CD8-positive, alpha-beta memory T cell (primary cell): Measurements from ENCODE around the gene KCNJ10. TPM values are rescaled to one million over a fixed set of nuclear protein-coding genes. Genes with fewer than 3 reads are reported as not detected.

Source experiments
- CTCF ChIA-PET: fragments of 350-600 bp; sonication (Branson Sonifier 250); formaldehyde crosslinking; loops from one replicate; lab custom pipeline; 2021; ENCODE audit warnings: antibody characterized with exemption; lab: Charles Lee
- POLR2A ChIA-PET: fragments of 350-600 bp; sonication (Branson Sonifier 250); formaldehyde crosslinking; loops from one replicate; lab custom pipeline; 2021; ENCODE audit warnings: antibody characterized with exemption; lab: Charles Lee
- DNase-seq, 5 donors: peaks; one replicate each; pipeline versions ENCODE4 v3.0.0 to v3.0.0-alpha.2; 2020 to 2022; ENCODE audit warnings: mixed read lengths in 1 of 5
- H3K27ac ChIP-seq: one replicate; pipeline ENCODE4 v1.7.0; 2013; ENCODE audit warnings: low read depth, mild to moderate bottlenecking, low read length, moderate library complexity
- H3K27me3 ChIP-seq: 2 replicates; pipeline ENCODE4 v1.7.0; 2013; ENCODE audit warnings: low read length, mild to moderate bottlenecking; ENCODE audit not compliant: insufficient read depth, poor library complexity, severe bottlenecking
- H3K36me3 ChIP-seq: 2 replicates; pipeline ENCODE4 v1.7.0; 2013; ENCODE audit warnings: mild to moderate bottlenecking, low read length, moderate library complexity; ENCODE audit not compliant: insufficient read depth
- H3K4me1 ChIP-seq: 2 replicates; pipeline ENCODE4 v1.7.0; 2013; ENCODE audit warnings: mild to moderate bottlenecking, low read length, moderate library complexity; ENCODE audit not compliant: insufficient read depth
- H3K4me3 ChIP-seq: 2 replicates; pipeline ENCODE4 v1.7.0; 2013; ENCODE audit warnings: mild to moderate bottlenecking, low read length
- H3K9me3 ChIP-seq: 2 replicates; pipeline ENCODE4 v1.7.0; 2013; ENCODE audit warnings: mild to moderate bottlenecking, low read length
- H3K27ac Mint-ChIP-seq, 8 donors: one replicate each; pipeline ENCODE4 v1.8.0; 2020 to 2021; ENCODE audit warnings: mixed read lengths in 8 of 8, mild to moderate bottlenecking in 6 of 8, inconsistent platforms in 3 of 8, moderate library complexity in 3 of 8
- H3K27me3 Mint-ChIP-seq, 2 donors: one replicate each; pipeline ENCODE4 v1.8.0; 2020 to 2021; ENCODE audit warnings: mixed read lengths in 2 of 2, mild to moderate bottlenecking in 1 of 2, moderate library complexity in 1 of 2
- H3K36me3 Mint-ChIP-seq, 3 donors: one replicate each; pipeline ENCODE4 v1.8.0; 2020 to 2021; ENCODE audit warnings: mixed read lengths in 3 of 3, inconsistent platforms in 1 of 3, mild to moderate bottlenecking in 1 of 3
- H3K4me1 Mint-ChIP-seq, 3 donors: one replicate each; pipeline ENCODE4 v1.8.0; 2020 to 2021; ENCODE audit warnings: mixed read lengths in 3 of 3, inconsistent platforms in 1 of 3, mild to moderate bottlenecking in 1 of 3
- H3K4me3 Mint-ChIP-seq, 7 donors: one replicate each; pipeline ENCODE4 v1.8.0; 2020 to 2021; ENCODE audit warnings: mixed read lengths in 7 of 7, mild to moderate bottlenecking in 6 of 7, moderate library complexity in 4 of 7, inconsistent platforms in 2 of 7
- H3K9me3 Mint-ChIP-seq, 5 donors: one replicate each; pipeline ENCODE4 v1.8.0; 2020 to 2022; ENCODE audit warnings: mixed read lengths in 5 of 5, mild to moderate bottlenecking in 3 of 5, moderate library complexity in 2 of 5, inconsistent platforms in 1 of 5
- polyA plus RNA-seq: library from polyadenylated mRNA; unstranded; fragments of 300-500 nt; fragmentation: Illumina TruSeq; gene quantifications from one replicate; pipeline ENCODE4 v1.2.3, GENCODE V29; 2021
- total RNA-seq, 2 experiments: library from RNA; stranded (reverse); gene quantifications; one replicate each; pipeline ENCODE4 v1.2.3, GENCODE V29; 2021

Gene KCNJ10
- total and polyA plus RNA-seq, 3 experiments from 2014 or later = 0.13 TPM; not detected in 2

- Mint-ChIP-seq H3K9me3 (no peaks in the 10 kb centered on the region), H3K4me1 (no peaks in the 10 kb centered on the region), H3K4me3 (no peak overlapping the region), H3K27ac (no peak overlapping the region), H3K36me3 (peaks cover 0 to 1% (median 0%) of the 10 kb centered on the region in 3 donors), H3K27me3 (peaks cover 6 to 7% of the 10 kb centered on the region in 2 donors)
- Histone ChIP-seq H3K9me3 (no peaks in the 10 kb centered on the region), H3K27me3 (no peaks in the 10 kb centered on the region), H3K36me3 (no peaks in the 10 kb centered on the region), H3K4me1 (no peaks in the 10 kb centered on the region), H3K27ac (no peak overlapping the region), H3K4me3 (no peak overlapping the region)
- ChIA-PET CTCF (no interaction called here), POLR2A (no interaction called here)
- no peak for DNase-seq
Measured at GRCh38 chr1:160001440-160001839, 68.5 kb downstream of the KCNJ10 start.

- no peaks in the 10 kb centered on the region for H3K27me3 ChIP-seq
- no peak overlapping the region for H3K27ac ChIP-seq
- DNase-seq = no peak
- ChIA-PET CTCF (interaction anchor here (1.5 kb wide), 1 partner anchor 8 kb away, joined by 6 read pairs; no protein-coding TSS in a partner anchor), POLR2A (no interaction called here)
- no peaks in the 10 kb centered on the region for H3K9me3 Mint-ChIP-seq
- H3K36me3 Mint-ChIP-seq = peaks cover 0 to 1% (median 0%) of the 10 kb centered on the region in 3 donors
- no peaks in the 10 kb centered on the region for H3K4me1 ChIP-seq
- H3K4me3 Mint-ChIP-seq = no peak overlapping the region
- H3K4me1 Mint-ChIP-seq = no peaks in the 10 kb centered on the region
- no peak overlapping the region for H3K27ac Mint-ChIP-seq
- no peak overlapping the region for H3K4me3 ChIP-seq
- H3K36me3 ChIP-seq = no peaks in the 10 kb centered on the region
- no peaks in the 10 kb centered on the region for H3K9me3 ChIP-seq
- H3K27me3 Mint-ChIP-seq = peaks cover 11 to 14% of the 10 kb centered on the region in 2 donors
Measured at GRCh38 chr1:159999204-159999603, 70.8 kb downstream of the KCNJ10 start.

DNA sequence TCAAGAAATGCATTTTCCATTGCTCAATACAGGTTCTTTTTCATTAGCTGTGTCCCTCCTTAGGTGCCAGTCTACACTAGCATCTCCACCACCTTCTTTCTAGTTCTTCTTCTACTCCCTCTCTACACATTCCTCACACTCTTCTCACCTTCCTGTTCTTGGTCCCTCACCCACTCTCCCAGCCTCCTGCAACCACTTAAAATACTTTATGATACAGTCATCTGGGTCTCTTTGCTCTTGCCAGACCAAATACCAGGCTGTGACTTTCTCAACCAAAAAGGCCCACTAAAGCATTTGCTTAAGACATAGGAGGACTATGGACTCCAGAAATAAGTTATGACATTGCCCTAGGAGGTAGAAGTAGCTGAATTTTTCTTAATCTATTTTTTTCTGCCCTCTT, 73.3 kb downstream of the KCNJ10 start:
- peaks cover 19 to 24% of the 10 kb centered on the region in 2 donors for H3K27me3 Mint-ChIP-seq
- Histone ChIP-seq H3K4me3 (no peak overlapping the region), H3K36me3 (no peaks in the 10 kb centered on the region), H3K4me1 (no peaks in the 10 kb centered on the region), H3K9me3 (no peaks in the 10 kb centered on the region), H3K27ac (no peak overlapping the region), H3K27me3 (no peaks in the 10 kb centered on the region)
- POLR2A ChIA-PET = no interaction called here
- no peak for DNase-seq
- no peak overlapping the region for H3K4me3 Mint-ChIP-seq
- CTCF ChIA-PET = no interaction called here
- H3K36me3 Mint-ChIP-seq = peaks cover 0 to 1% (median 0%) of the 10 kb centered on the region in 3 donors
- H3K4me1 Mint-ChIP-seq = peaks cover 0 to 2% (median 0%) of the 10 kb centered on the region in 3 donors
- no peak overlapping the region for H3K27ac Mint-ChIP-seq
- H3K9me3 Mint-ChIP-seq = no peaks in the 10 kb centered on the region

- ChIA-PET POLR2A (no interaction called here), CTCF (interaction anchor here (1.8 kb wide), 1 partner anchor 13 kb away, joined by 7 read pairs; no protein-coding TSS in a partner anchor)
Measured at GRCh38 chr1:159994896-159995295, 75.1 kb downstream of the KCNJ10 start.

DNA sequence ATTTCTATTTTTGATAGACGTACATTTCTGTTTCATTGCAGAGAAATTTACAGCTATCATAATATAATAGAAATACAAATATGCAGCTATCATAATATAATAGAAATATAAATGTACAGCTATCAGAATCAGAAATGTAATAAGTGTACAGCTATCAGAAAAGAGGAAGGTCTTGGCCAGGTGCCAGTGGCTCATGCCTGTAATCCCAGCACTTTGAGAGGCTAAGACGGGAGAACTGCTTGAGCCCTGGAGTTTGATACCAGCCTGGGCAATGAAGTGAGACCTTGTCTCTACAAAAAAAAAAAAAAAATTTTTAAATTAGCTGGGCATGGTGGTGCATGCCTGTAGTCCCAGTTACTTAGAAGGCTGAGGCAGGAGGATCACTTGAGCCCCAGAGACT, 76.0 kb downstream of the KCNJ10 start:
- Mint-ChIP-seq H3K4me1 (peaks cover 0 to 6% (median 0%) of the 10 kb centered on the region in 3 donors), H3K27ac (no peak overlapping the region), H3K4me3 (no peak overlapping the region), H3K9me3 (no peaks in the 10 kb centered on the region), H3K36me3 (no peaks in the 10 kb centered on the region), H3K27me3 (peaks cover 25 to 40% of the 10 kb centered on the region in 2 donors)
- Histone ChIP-seq H3K27me3 (no peaks in the 10 kb centered on the region), H3K4me1 (no peaks in the 10 kb centered on the region), H3K4me3 (no peak overlapping the region), H3K27ac (no peak overlapping the region), H3K36me3 (no peaks in the 10 kb centered on the region), H3K9me3 (no peaks in the 10 kb centered on the region)
- CTCF ChIA-PET = interaction anchor here (1.8 kb wide), 1 partner anchor 14 kb away, joined by 7 read pairs; no protein-coding TSS in a partner anchor
- POLR2A ChIA-PET = no interaction called here
- no peak for DNase-seq

More at GRCh38 chr1:159994896-159995295, 75.1 kb downstream of the KCNJ10 start:
- no peak overlapping the region for H3K27ac Mint-ChIP-seq
- no peak overlapping the region for H3K4me3 ChIP-seq
- H3K9me3 Mint-ChIP-seq = no peaks in the 10 kb centered on the region
- DNase-seq = no peak
- H3K36me3 ChIP-seq = no peaks in the 10 kb centered on the region
- H3K27me3 ChIP-seq = no peaks in the 10 kb centered on the region
- peaks cover 0 to 6% (median 0%) of the 10 kb centered on the region in 3 donors for H3K4me1 Mint-ChIP-seq
- H3K36me3 Mint-ChIP-seq = peaks cover 0 to 1% (median 0%) of the 10 kb centered on the region in 3 donors
- H3K27ac ChIP-seq = no peak overlapping the region
- H3K9me3 ChIP-seq = no peaks in the 10 kb centered on the region
- H3K4me3 Mint-ChIP-seq = no peak overlapping the region
- H3K27me3 Mint-ChIP-seq = peaks cover 25 to 31% of the 10 kb centered on the region in 2 donors
- H3K4me1 ChIP-seq = no peaks in the 10 kb centered on the region

- Histone ChIP-seq H3K4me1 (no peaks in the 10 kb centered on the region), H3K36me3 (no peaks in the 10 kb centered on the region), H3K27me3 (no peaks in the 10 kb centered on the region), H3K27ac (no peak overlapping the region), H3K4me3 (no peak overlapping the region), H3K9me3 (no peaks in the 10 kb centered on the region)
- Mint-ChIP-seq H3K36me3 (no peaks in the 10 kb centered on the region), H3K4me1 (peaks cover 0 to 6% (median 0%) of the 10 kb centered on the region in 3 donors), H3K9me3 (no peaks in the 10 kb centered on the region), H3K4me3 (peak overlapping the region in 1 of 7 donors; percentile 28), H3K27me3 (peaks cover 23 to 48% of the 10 kb centered on the region in 2 donors), H3K27ac (no peak overlapping the region)
- POLR2A ChIA-PET = no interaction called here
- no peak for DNase-seq
- CTCF ChIA-PET = interaction anchor here (1.1 kb wide), 1 partner anchor 14 kb away, joined by 3 read pairs; no protein-coding TSS in a partner anchor
Measured at GRCh38 chr1:159992161-159992560, 77.8 kb downstream of the KCNJ10 start.

GRCh38 chr1:159991513-159991912, 78.4 kb downstream of the KCNJ10 start:
- no peaks in the 10 kb centered on the region for H3K9me3 Mint-ChIP-seq
- H3K27me3 ChIP-seq = no peaks in the 10 kb centered on the region
- H3K4me1 Mint-ChIP-seq = peaks cover 0 to 6% (median 0%) of the 10 kb centered on the region in 3 donors
- peaks cover 23 to 45% of the 10 kb centered on the region in 2 donors for H3K27me3 Mint-ChIP-seq
- H3K36me3 Mint-ChIP-seq = no peaks in the 10 kb centered on the region
- ChIA-PET CTCF (interaction anchor here (1.1 kb wide), 1 partner anchor 14 kb away, joined by 3 read pairs; no protein-coding TSS in a partner anchor), POLR2A (no interaction called here)
- no peak overlapping the region for H3K27ac ChIP-seq
- H3K4me1 ChIP-seq = no peaks in the 10 kb centered on the region
- no peaks in the 10 kb centered on the region for H3K36me3 ChIP-seq
- H3K27ac Mint-ChIP-seq = peak overlapping the region in 2 of 8 donors; percentile 19 to 25
- H3K9me3 ChIP-seq = no peaks in the 10 kb centered on the region
- DNase-seq = peak in 1 of 5 donors; percentile 3
- no peak overlapping the region for H3K4me3 ChIP-seq
- no peak overlapping the region for H3K4me3 Mint-ChIP-seq

- no peaks in the 10 kb centered on the region for H3K9me3 Mint-ChIP-seq
- no peak overlapping the region for H3K4me3 ChIP-seq
- peaks cover 18 to 52% of the 10 kb centered on the region in 2 donors for H3K27me3 Mint-ChIP-seq
- CTCF ChIA-PET = no interaction called here
- no peak for DNase-seq
- H3K4me1 Mint-ChIP-seq = peaks cover 0 to 6% (median 0%) of the 10 kb centered on the region in 3 donors
- no peaks in the 10 kb centered on the region for H3K36me3 Mint-ChIP-seq
- no peaks in the 10 kb centered on the region for H3K9me3 ChIP-seq
- H3K4me3 Mint-ChIP-seq = no peak overlapping the region
- no peaks in the 10 kb centered on the region for H3K4me1 ChIP-seq
- H3K36me3 ChIP-seq = no peaks in the 10 kb centered on the region
- no peaks in the 10 kb centered on the region for H3K27me3 ChIP-seq
- no peak overlapping the region for H3K27ac ChIP-seq
- H3K27ac Mint-ChIP-seq = no peak overlapping the region
- POLR2A ChIA-PET = no interaction called here
Measured at GRCh38 chr1:159990005-159990404, 80.0 kb downstream of the KCNJ10 start.
